ENCODE measurements around the gene ALX4.

Gene ALX4

DNA sequence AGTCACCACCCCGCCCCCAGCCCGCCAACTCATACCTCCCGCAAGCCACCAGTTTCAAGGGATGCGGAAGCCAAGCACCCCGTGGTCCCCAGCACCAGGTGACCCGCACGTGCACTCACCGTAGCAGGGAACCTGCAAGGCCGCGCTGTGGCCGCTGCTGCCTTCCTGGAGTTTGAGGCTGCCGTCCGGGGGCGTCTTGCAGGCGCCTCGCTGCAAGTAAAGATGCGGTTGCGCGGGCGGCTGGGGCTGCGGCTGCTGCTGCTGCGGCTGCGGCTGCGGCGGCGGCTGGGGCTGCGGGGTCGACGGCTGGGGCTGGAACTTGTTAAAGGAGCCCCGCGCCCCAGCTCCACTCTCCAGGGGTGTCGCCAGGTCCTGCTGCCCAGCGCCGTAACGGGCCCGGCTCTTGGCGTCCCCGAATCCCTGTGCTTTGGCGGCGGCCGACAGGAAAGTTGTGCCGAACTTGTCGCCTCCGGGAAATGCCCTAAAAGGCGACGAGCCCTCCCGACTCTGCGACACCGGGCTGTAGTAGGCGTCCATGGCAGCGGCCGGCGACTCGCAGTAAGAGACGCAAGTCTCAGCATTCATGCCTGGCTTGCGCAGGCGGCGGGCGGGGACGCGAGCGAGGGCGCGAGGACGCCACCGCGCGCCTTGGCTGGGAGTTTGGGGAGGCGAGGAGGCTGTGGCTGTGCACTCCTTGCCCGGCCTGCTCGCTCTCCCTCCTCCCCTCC lies at the start of gene ALX4:
Gene ALX4, minus strand, starts transcription at position 662 of the 728 bp plus-strand sequence. Its CDS starts 77 bp downstream, at position 585.
- no peak for DNase-seq

DNA sequence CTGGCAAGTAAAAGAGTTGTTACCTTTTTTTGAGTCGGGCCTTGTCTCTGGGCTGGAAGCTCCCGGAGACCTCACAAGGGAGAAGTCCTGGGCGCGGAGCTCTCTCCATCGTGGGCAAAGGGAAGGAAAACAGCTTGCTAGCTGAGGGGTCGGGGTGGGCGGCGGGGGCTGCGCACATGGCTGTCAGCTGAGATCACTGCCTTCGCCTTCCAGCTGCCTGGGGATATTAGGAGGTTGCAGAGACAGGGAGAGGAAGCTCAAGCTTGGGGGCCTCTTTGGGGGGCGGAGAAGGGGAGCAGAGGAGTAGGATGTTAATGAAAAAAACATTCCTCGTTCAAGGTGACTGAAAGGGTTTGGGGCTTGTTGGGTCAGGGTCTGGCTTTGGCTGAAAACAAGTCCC lies 49.2 kb upstream of the ALX4 start:
- no peak for DNase-seq

GRCh38 chr11:44358713-44359112 lies 48.8 kb upstream of the ALX4 start:
- DNase-seq: no peak

GRCh38 chr11:44357711-44358110 lies 47.8 kb upstream of the ALX4 start:
- DNase-seq: no peak

DNA sequence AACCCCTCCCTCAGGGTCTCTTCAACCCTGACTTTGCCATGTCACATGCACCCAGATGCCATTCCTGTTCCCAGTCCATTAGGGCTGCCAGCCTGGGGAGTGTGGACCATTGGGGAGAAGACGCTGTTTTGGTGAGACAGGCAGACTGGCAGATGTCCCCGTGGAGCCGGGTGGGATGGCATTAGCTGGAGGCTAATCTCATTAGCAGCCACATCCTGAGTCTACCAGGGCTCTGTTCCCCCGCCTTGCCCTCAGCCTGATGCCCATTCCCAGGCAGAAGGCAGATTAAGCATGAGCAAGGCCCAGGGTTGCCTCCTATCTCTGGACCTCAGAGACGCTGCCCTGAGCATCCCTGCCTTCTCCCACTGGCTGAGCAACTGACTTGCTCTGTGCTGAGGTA lies 46.4 kb upstream of the ALX4 start:
- no peak for DNase-seq

- no peak for DNase-seq
Observed at GRCh38 chr11:44351898-44352498, 42.1 kb upstream of the ALX4 start.

DNA sequence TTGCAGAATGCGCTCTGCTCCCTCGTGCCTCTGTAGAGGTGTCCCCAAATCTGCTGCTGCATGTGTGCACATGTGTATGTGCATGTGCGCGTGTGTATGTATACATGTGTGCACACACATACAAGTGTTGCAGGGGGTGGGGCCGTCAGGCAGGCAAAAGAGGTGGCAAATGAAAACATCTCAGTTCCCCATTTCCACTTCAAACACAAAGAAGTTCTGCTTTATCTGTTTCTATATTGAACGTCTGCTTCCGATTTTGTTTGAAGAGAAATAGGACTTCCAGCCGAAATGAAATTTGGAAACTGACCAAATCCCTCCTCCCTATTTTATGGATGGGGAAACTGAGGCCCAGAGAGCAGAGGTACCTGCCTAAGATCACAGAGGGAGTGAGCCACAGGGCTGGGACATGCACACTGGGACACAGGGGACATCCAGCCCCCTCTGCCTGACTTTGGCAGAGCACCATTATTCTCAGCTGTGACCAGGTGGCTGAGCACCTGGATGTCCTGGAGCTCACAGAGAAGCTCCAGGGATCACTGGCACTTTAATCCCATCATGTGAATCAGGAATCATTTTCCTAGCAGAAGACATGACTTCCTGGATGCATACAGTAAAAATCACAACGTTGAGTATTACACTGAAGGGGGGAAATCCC lies 41.2 kb upstream of the ALX4 start:
- DNase-seq: no peak

DNA sequence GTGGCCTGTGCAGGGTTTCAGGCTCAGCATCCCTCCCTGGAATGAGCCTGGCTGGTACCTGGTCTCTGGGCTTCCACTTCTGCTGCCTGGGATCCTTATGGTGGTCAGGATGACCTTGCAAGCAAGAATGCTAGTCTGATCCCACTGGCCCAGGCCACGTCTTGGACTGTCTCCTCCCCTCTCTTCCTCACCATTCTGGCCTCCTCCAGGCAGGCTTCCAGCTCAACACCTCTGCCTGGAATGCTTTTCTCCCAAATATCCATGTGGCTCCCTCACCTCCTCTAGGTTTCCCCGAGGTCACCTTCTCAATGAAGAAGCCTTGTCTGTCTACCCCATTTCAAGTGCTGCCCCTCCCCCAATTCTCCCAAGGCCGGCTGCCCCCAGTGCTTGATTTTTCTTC lies 39.4 kb upstream of the ALX4 start:
- no peak for DNase-seq

DNA sequence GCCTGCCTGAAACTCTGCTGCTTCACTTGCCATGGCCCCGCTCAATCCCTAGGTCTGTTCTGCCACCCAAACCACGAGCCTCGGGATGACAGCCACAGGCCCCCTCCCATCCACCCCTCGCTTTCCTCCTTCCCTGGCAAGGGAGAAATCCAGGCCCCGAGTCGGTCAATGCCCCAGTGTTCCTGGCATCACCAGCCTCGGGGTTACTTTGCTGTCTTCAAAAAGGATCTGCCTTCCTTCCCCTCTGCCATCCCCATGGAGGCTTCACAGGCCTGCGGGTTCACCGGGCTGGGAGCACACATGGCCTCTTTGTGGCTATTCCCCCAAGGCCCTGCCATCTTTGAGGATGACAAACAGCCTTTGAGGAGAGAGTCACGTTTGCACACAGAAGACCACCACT lies 38.8 kb upstream of the ALX4 start:
- DNase-seq: no peak

- no peak for DNase-seq
Observed at GRCh38 chr11:44348114-44348513, 38.2 kb upstream of the ALX4 start.

DNA sequence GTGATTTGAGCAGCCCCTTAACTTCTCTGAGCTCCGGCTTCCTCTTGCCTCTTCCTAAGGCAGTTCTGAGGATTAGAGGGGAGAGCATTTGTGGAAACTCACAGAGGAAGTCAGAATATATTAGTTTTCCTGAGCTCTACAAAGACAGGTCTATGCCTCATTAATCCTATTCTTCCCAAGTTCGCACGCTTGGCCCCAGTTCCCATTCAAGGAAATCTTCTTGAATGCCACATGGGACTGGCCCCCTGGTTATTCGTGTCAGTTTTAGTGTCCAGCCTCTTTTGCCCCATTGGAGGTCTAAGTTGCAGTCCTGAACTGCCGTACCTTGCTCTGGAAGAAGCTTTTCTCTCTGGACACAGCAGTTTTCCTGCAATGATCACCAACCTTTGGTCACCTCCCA lies 37.6 kb upstream of the ALX4 start:
- no peak for DNase-seq

GRCh38 chr11:44346983-44347382 lies 37.0 kb upstream of the ALX4 start:
- no peak for DNase-seq

GRCh38 chr11:44345781-44346180 lies 35.8 kb upstream of the ALX4 start:
- no peak for DNase-seq

- no peak for DNase-seq
Observed at GRCh38 chr11:44344921-44345320, 35.0 kb upstream of the ALX4 start.

GRCh38 chr11:44344423-44344820 lies 34.5 kb upstream of the ALX4 start:
- DNase-seq: no peak

- DNase-seq: no peak
Observed at GRCh38 chr11:44343778-44344422, 34.0 kb upstream of the ALX4 start.

DNA sequence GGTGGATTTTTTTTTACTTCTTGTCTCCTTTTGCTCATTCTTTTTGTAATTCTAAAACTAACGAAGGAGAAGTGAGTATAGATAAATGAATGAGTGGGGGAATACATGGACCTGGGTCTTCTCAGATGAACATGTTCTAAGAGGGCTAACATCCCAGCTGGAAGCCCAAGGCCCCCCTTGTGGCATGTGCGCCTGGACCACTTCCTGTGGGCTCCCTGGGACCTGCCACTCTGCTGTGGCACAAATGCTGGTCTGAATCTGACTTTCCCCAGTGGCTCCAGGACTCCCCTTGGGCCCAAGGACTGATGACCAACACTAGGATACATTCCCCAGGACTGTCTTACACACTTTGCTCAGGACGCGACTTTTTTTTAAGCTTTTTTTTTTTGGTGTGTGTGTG lies 32.7 kb upstream of the ALX4 start:
- no peak for DNase-seq

DNA sequence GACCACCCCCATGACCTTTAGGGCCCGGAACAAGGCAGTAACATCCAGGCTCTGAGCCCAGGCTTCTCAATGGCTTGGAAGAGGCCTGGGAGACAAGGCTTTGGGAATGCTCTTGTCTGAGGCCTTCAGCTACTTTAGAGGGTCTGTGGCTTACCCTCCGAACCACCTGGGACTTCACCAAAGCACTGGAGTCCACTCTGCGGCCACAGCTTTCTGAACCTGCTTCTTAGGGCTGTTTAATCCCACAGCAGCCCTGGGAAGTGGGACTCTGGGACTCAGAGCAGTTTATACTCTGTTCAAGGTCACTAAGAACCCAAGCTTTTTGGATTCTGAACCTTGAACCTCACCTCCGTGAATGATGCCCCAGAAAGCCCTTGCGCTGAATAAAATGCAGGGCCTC lies 30.7 kb upstream of the ALX4 start:
- no peak for DNase-seq

GRCh38 chr11:44339530-44339883 lies 29.6 kb upstream of the ALX4 start:
- no peak for DNase-seq

- DNase-seq: no peak
Observed at GRCh38 chr11:44338698-44339529, 29.0 kb upstream of the ALX4 start.

DNA sequence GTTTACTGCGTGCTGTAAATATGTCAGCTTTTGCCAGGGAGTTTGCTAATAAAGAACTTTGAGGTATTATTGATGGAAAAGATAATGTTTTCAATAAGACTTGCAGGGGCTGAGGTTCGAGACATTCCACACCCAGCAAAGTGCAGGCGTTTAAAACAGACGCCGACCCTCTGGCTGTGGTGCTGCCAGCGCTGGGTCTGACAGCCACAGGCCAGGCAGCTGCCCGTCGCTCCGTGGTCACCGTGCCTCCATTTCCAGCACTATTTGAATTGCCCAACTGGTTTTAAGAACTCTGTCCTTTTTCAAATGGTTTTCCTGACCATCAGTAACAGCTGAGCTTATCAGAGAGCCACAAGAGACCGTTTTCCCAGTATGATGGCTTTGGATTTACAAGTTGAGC lies 28.1 kb upstream of the ALX4 start:
- no peak for DNase-seq

GRCh38 chr11:44335919-44336318 lies 26.0 kb upstream of the ALX4 start:
- no peak for DNase-seq

Measured in CD4-positive, alpha-beta T cell treated with Interleukin-10 for 1 hour (primary cell).